Uterus (tissue), 4 donors: ENCODE results near the gene TMEM14B. TPM values are rescaled to one million over a fixed set of nuclear protein-coding genes. Genes with fewer than 3 reads are reported as not detected.
"Not testable (repeated sequence)": the region's sequence is repeated elsewhere in the genome, so short reads cannot be mapped to it uniquely, and the experiment has no call there.

ENCODE experiments used
- DNase-seq, 2 donors: peaks; one replicate each; pipeline ENCODE4 v3.0.0-alpha.2; 2019 to 2020
- H3K27ac ChIP-seq, 2 donors: fragments of 200-600 bp; sonication (generic); 1 replicate in 1 of 2; 2 replicates in 1 of 2; pipeline ENCODE4 v1.5.1; 2016 to 2018
- H3K27me3 ChIP-seq, 2 donors: fragments of 200-600 bp; sonication (generic); one replicate each; pipeline ENCODE4 v1.5.1; 2018 to 2019; ENCODE audit warnings: control low read depth in 1 of 2
- H3K36me3 ChIP-seq, 2 donors: fragments of 200-600 bp; sonication (generic); one replicate each; pipeline ENCODE4 v1.5.1; 2019; ENCODE audit warnings: control low read depth in 1 of 2
- H3K4me1 ChIP-seq, 2 donors: fragments of 200-600 bp; sonication (generic); one replicate each; pipeline ENCODE4 v1.5.1; 2018 to 2019; ENCODE audit warnings: control low read depth in 1 of 2
- H3K4me3 ChIP-seq, 2 donors: fragments of 200-600 bp; sonication (generic); 1 replicate in 1 of 2; 2 replicates in 1 of 2; pipeline ENCODE4 v1.5.1; 2018 to 2019; ENCODE audit warnings: mild to moderate bottlenecking in 1 of 2
- H3K9me3 ChIP-seq, 2 donors: fragments of 200-600 bp; sonication (generic); one replicate each; pipeline ENCODE4 v1.5.1; 2019; ENCODE audit warnings: control low read depth in 1 of 2
- CTCF ChIP-seq, 4 experiments: fragments of 200-600 bp in 2 of 4; fragments of 450-650 bp in 2 of 4; sonication (generic) in 2 of 4; IDR thresholded peaks; one replicate each; pipeline ENCODE4 v1.5.1; 2016 to 2019; ENCODE audit warnings: antibody characterized with exemption in 4 of 4, mild to moderate bottlenecking in 2 of 4, moderate library complexity in 1 of 4
- POLR2A ChIP-seq, 2 donors: fragments of 450-650 bp; IDR thresholded peaks; one replicate each; pipeline ENCODE4 v1.6.1; 2016; ENCODE audit warnings: antibody characterized with exemption in 2 of 2, mild to moderate bottlenecking in 1 of 2, moderate library complexity in 1 of 2
- intact Hi-C: fragments of 100-400 bp; cut with DNase I; formaldehyde crosslinking; loops from one replicate; pipeline ENCODE4 v1.15.1; 2023; ENCODE audit warnings: low total_unique reads
- total RNA-seq, 4 donors: library from RNA; depleted of rRNA in 3 of 4; stranded (reverse); fragments of >200 nt in 3 of 4; gene quantifications; one replicate each; pipeline versions ENCODE4 v1.1.0 to v1.2.4, GENCODE V29; 2014 to 2023
- donor health status: DM: yes; HTN: yes; CAD: no.

TMEM14B gene
- 10 to 100 TPM; 48.5 to 71.9 (median 54.6) TPM for total RNA-seq

- no peaks in the 10 kb centered on the region for H3K27me3 ChIP-seq
- H3K9me3 ChIP-seq, result no peaks in the 10 kb centered on the region
- H3K27ac ChIP-seq, result peak within 1 kb of the TSS; percentile 82 to 88
- no peaks in the 10 kb centered on the region for H3K36me3 ChIP-seq
- TF ChIP-seq POLR2A (IDR thresholded peaks at IDR 0.05), result peak; percentile 65 to 70
- TF ChIP-seq CTCF (IDR thresholded peaks at IDR 0.05), result peak in 1 of 4 experiments; percentile 28
- DNase-seq, result peak; percentile 100
- intact Hi-C loops, result no loop called here
- H3K4me1 ChIP-seq, result peaks cover 0 to 10% of the 10 kb centered on the region in 2 donors
- peak within 1 kb of the TSS; percentile 71 to 91 for H3K4me3 ChIP-seq
Observed at GRCh38 chr6:10747251-10747972, at the start of gene TMEM14B. Gene TMEM14B (plus strand): TSS chr6:10747805. CDS start chr6:10749246, 1,441 bp downstream.

- no peak overlapping the region for H3K4me3 ChIP-seq
- H3K9me3 ChIP-seq, result no peaks in the 10 kb centered on the region
- DNase-seq, result no peak
- no peaks in the 10 kb centered on the region for H3K36me3 ChIP-seq
- no peak overlapping the region for H3K27ac ChIP-seq
- H3K27me3 ChIP-seq, result no peaks in the 10 kb centered on the region
- TF ChIP-seq POLR2A (IDR thresholded peaks at IDR 0.05) (no peak), CTCF (IDR thresholded peaks at IDR 0.05) (no peak)
- H3K4me1 ChIP-seq, result no peaks in the 10 kb centered on the region
- intact Hi-C loops, result no loop called here
Observed at GRCh38 chr6:10713962-10714361, 33.6 kb upstream of the TMEM14B start.

- H3K4me1 ChIP-seq, result peaks cover 7 to 8% of the 10 kb centered on the region in 2 donors
- no peak for DNase-seq
- intact Hi-C loops, result no loop called here
- TF ChIP-seq POLR2A (IDR thresholded peaks at IDR 0.05), result no peak
- no peak for TF ChIP-seq CTCF (IDR thresholded peaks at IDR 0.05)
- no peaks in the 10 kb centered on the region for H3K9me3 ChIP-seq
- H3K4me3 ChIP-seq, result peak overlapping the region in 1 of 2 donors; percentile 43
- H3K27me3 ChIP-seq, result no peaks in the 10 kb centered on the region
- no peaks in the 10 kb centered on the region for H3K36me3 ChIP-seq
- peak overlapping the region in 1 of 2 donors; percentile 88 for H3K27ac ChIP-seq
Observed at GRCh38 chr6:10719296-10719963, 28.2 kb upstream of the TMEM14B start.

GRCh38 chr6:10719964-10720264 lies 27.7 kb upstream of the TMEM14B start:
- Histone ChIP-seq H3K4me3 (peak overlapping the region; percentile 43 to 66), H3K4me1 (peaks cover 7 to 12% of the 10 kb centered on the region in 2 donors), H3K36me3 (no peaks in the 10 kb centered on the region), H3K27ac (peak overlapping the region; percentile 74 to 88), H3K9me3 (no peaks in the 10 kb centered on the region), H3K27me3 (no peaks in the 10 kb centered on the region)
- TF ChIP-seq CTCF (IDR thresholded peaks at IDR 0.05), result no peak
- no peak for TF ChIP-seq POLR2A (IDR thresholded peaks at IDR 0.05)
- DNase-seq, result peak; percentile 23 to 31
- intact Hi-C loops, result no loop called here

- TF ChIP-seq CTCF (IDR thresholded peaks at IDR 0.05) (no peak), POLR2A (IDR thresholded peaks at IDR 0.05) (peak in 1 of 2 donors; percentile 19)
- DNase-seq, result peak; percentile 18 to 50
- peaks cover 7 to 14% of the 10 kb centered on the region in 2 donors for H3K4me1 ChIP-seq
Observed at GRCh38 chr6:10720265-10720959, 27.2 kb upstream of the TMEM14B start.

GRCh38 chr6:10720960-10721849 lies 26.4 kb upstream of the TMEM14B start:
- Histone ChIP-seq H3K27ac (peak overlapping the region; percentile 74 to 88), H3K4me3 (peak overlapping the region; percentile 43 to 66), H3K4me1 (peaks cover 7 to 14% of the 10 kb centered on the region in 2 donors)
- H3K27me3 ChIP-seq, H3K9me3 ChIP-seq, DNase-seq, H3K36me3 ChIP-seq, intact Hi-C loops: not testable (repeated sequence)

More at GRCh38 chr6:10720265-10720959, 27.2 kb upstream of the TMEM14B start:
- Histone ChIP-seq H3K27me3 (no peaks in the 10 kb centered on the region), H3K4me3 (peak overlapping the region; percentile 43 to 66), H3K27ac (peak overlapping the region; percentile 74 to 88), H3K36me3 (no peaks in the 10 kb centered on the region), H3K9me3 (no peaks in the 10 kb centered on the region)
- intact Hi-C loops, result no loop called here
